SK-N-SH (cell line): ENCODE data around the gene TYW1.
"Not testable (repeated sequence)": the region's sequence is repeated elsewhere in the genome, so short reads cannot be mapped to it uniquely, and the experiment has no call there.

Experiments
- CTCF ChIP-seq: fragments of 200-600 bp; sonication (generic); IDR thresholded peaks from 2 replicates; pipeline ENCODE4 v1.6.1; 2017; ENCODE audit warnings: antibody characterized with exemption, mild to moderate bottlenecking, moderate library complexity
- RXRA ChIP-seq: IDR thresholded peaks from 2 replicates; pipeline ENCODE4 v1.4.0; 2012; ENCODE audit warnings: low read depth, mild to moderate bottlenecking, borderline replicate concordance
- SIN3A ChIP-seq: IDR thresholded peaks from 2 replicates; pipeline ENCODE4 v1.6.1; 2012; ENCODE audit warnings: low read depth, mild to moderate bottlenecking, low read length, moderate library complexity, borderline replicate concordance
- TCF12 ChIP-seq: IDR thresholded peaks from 2 replicates; pipeline ENCODE4 v1.4.0; 2012

GRCh38 chr7:67248364-67248763 is 251.7 kb downstream of the TYW1 start:
- TF ChIP-seq RXRA, SIN3A, TCF12, CTCF: not testable (repeated sequence)
